HG02870 (cell line): Measurements from ENCODE around the gene DGAT2.

ENCODE experiments used
- ATAC-seq: cut with Tn5 transposase; IDR thresholded peaks from one replicate; pipeline ENCODE4 v1.9.1; 2021; ENCODE audit warnings: mild to moderate bottlenecking, moderate library complexity; ENCODE audit not compliant: unreplicated experiment

Gene DGAT2

GRCh38 chr11:75777461-75778110, 9.0 kb downstream of the DGAT2 start:
- no peak for ATAC-seq

- ATAC-seq = no peak
Observed at GRCh38 chr11:75778962-75779361, 10.4 kb downstream of the DGAT2 start.

- no peak for ATAC-seq
Observed at GRCh38 chr11:75779960-75780359, 11.4 kb downstream of the DGAT2 start.

DNA sequence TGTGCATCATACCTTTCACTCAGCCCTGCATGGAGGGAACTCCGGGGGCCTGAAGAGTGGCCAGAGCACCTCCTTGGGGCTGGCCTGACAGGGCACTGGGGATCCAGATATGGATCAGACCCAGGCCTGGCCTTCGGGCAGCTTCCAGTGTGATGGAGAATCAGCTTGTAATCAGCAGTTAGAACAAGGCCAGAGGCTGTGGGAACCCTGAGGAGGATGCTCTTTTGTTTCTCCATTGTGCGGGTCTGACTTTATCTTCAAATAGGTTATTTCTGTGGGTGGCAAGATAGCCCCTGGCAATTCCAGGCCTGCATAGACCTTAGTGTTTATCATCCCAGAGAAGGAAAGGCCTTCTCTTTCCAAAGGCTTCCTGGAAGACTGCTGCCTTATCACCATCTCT, 12.3 kb downstream of the DGAT2 start:
- ATAC-seq = no peak

- ATAC-seq = no peak
Observed at GRCh38 chr11:75781296-75781695, 12.7 kb downstream of the DGAT2 start.

DNA sequence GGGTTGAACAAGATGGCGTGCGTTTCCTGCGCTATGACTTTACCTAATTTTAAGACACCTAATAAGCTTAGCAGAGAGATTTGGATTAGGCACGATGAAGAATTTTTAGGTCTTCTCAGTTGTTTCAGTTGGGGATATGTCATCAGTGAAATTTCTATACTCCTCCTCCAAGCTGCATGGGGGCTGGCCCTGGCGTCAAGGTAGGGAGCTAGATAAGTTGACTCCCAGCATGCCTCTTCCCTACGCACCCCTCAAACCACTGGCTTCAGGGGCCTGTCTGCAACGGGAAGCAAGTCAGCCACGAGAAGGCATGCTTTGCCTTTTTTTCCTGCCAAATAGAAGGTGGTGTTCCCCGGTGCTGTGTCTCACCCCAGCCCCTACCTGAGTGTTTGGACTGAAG, 13.3 kb downstream of the DGAT2 start:
- no peak for ATAC-seq

GRCh38 chr11:75782540-75783263, 14.1 kb downstream of the DGAT2 start:
- ATAC-seq = no peak

DNA sequence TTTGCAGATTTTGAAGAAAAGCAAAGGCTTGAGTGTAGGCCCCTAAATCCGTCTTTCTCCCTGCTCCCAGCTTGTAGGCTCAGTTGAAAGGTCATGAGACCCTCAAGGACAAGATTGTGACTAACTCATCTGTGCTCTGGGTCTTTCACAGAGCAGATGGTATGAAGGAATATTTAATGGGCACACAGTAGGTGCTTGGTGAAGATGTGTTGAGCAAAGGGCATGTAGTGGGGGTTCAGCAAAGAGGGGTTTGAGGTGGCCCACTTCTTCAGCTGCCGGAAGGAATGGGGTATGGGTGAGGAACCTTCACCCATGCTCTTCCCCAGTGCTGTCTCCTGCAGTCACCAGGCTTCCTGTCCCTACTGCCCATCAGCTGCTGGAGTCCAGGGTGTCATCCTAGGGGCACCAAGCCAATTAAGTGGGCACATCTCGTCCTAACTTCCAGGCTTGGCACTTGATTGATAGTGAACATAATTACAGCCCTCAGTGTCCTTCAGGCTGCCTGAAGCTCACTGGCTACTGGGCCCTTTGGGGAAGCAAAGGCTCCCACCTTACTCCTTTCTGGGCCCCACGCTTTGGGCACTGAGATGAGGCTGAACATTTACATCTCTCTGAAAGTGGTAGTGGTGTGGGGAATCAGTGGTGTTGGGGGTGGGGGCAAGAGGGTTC, 15.0 kb downstream of the DGAT2 start:
- ATAC-seq = no peak

- ATAC-seq = no peak
Observed at GRCh38 chr11:75784085-75784478, 15.5 kb downstream of the DGAT2 start.

- no peak for ATAC-seq
Observed at GRCh38 chr11:75784506-75784905, 15.9 kb downstream of the DGAT2 start.

DNA sequence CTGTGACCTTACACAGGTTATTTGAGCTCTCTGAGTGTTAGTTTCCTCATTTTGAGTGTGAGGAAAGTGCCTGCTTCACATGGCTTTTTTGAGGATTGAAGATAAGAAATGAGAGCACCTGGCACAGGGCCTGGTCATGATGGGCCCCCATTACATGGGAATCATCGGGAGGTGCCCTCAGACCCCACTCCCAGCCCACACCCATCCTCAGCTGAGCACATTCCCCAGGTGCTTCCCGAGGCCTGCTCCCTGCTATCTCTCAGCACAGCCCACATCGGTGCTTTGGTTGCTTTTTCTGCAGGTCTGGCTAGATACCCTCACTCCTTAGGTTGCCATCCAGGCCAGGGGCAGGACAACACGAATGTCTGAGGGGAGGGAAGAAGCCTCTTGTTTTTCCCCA, 16.6 kb downstream of the DGAT2 start:
- no peak for ATAC-seq

GRCh38 chr11:75786101-75786736, 17.6 kb downstream of the DGAT2 start:
- ATAC-seq = no peak

DNA sequence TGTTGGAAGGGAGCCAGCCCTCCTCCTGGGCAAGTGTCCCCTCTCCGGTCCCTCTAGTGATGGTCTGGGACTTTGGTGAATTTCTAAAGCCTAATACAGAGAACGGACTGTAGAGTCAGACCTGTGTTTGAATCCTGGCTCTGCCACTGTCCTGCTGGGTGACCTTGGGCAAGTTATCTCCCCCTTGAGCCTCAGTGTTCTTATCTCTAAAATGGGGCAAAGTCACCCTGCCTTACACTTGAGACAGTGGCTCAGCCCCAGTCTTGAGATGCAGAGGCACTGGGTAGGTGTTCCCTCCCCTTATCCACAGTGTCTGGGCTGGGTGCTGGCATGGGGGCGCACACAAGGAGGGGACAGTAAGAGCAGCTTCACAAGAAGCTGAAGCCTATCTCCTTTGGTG, 20.9 kb downstream of the DGAT2 start:
- no peak for ATAC-seq

DNA sequence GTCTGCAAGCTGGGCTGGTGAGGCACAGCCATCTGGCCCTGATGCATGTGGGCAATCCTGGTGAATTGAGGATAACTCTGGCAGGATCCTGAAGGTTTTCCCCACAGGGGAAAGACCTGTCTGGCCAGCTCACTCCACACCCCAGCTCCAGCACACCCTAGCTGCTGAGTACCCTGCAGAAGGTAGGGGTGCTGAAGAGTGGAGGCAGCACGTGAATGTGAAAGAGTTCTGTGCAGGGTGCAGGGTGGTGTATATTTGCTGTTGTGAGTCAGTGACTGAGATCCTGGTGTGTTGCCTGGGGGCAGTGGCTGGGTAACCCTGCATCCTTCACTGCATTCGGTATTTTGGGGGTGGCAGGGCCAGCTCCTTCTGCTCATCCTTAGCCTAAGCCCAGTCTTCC, 22.4 kb downstream of the DGAT2 start:
- no peak for ATAC-seq

DNA sequence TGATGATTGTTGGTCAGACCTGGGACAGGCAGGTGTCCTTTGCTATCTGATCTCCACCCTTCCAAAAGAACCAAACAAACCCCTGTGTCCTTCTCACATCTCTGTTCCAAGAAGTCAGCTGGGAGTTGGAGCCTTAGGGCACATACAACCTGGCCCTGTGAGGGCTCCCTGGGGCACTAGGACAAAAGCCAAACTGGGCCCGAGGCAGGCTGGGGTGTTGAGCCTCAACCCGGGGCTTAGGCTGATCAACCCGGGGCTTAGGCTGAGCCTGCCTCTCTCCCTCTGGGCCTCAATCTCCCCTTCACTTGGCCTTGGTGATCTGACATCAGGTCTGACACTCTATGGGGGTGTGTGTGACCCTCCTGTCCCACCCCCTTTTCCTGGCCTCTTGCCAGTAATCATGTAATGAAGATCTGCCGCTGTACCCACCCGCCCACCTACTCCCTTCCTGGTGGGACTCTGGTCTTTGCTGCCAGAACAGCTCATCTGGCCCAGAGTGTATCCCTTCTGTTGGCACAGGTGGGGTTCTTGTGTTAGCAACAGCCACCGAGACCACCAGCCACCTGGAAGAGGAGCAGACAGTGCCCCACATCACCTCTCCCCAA, 23.7 kb downstream of the DGAT2 start:
- no peak for ATAC-seq

DNA sequence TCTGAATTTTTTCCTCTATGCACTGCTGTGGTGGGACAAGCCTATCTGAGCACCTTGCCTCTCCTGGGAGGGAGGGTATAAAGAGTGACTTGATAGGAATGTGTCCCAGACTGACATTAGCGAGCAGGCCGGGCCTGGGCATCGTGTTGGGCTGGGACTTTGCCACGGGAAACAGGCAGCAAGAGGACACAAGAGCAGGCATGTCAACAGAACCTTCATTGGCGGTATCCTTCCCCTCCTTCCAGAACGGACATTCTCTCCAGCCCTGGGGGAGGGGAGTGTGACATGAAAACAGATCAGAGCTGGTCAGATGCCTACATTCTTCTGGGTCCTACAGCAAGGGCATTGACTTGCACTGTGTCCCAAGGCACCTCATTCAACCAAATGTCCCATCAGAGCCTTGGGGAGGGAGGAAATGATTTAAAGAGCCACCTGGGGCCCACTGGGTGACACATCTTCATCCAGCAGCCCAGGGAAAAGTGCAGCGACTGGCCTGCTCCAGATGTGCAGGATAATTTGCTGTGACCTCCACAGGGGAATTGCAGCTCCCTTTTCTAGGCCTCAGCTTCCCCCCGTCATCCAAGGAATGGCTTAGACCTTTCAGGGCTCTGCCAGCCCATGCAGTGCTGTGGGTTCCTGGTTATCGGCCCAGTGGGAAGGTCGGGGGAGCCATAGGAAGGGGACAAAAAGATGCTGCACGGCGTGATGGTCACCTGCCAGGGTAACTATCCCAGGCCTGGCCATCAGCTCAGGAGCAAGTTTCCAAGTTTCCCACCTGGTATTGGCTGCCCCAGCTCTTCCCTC, 24.6 kb downstream of the DGAT2 start:
- no peak for ATAC-seq

- ATAC-seq = no peak
Observed at GRCh38 chr11:75793966-75794365, 25.4 kb downstream of the DGAT2 start.

GRCh38 chr11:75795276-75796090, 26.9 kb downstream of the DGAT2 start:
- ATAC-seq = no peak

- no peak for ATAC-seq
Observed at GRCh38 chr11:75796091-75796435, 27.5 kb downstream of the DGAT2 start.

GRCh38 chr11:75797116-75797515, 28.5 kb downstream of the DGAT2 start:
- ATAC-seq = no peak
